C4-2B (cell line): Measurements from ENCODE around the gene VRK1.

Source experiments
- H3K27ac ChIP-seq: fragments of 450-650 bp; 2 replicates; pipeline ENCODE4 v1.5.1; 2017
- CTCF ChIP-seq: fragments of 450-650 bp; conservative IDR thresholded peaks from 2 replicates; pipeline ENCODE4 v1.5.1; 2017; ENCODE audit warnings: mild to moderate bottlenecking
- ZFX ChIP-seq: fragments of 450-650 bp; IDR thresholded peaks from 2 replicates; pipeline ENCODE4 v1.6.1; 2017

Gene VRK1

GRCh38 chr14:96895658-96896271 is 98.6 kb downstream of the VRK1 start:
- no peak for TF ChIP-seq CTCF
- no peak for TF ChIP-seq ZFX
- no peak overlapping the region for H3K27ac ChIP-seq

- no peak for TF ChIP-seq ZFX
- TF ChIP-seq CTCF, result no peak
- H3K27ac ChIP-seq, result no peak overlapping the region
These were observed 100.0 kb downstream of the VRK1 start for GRCh38 chr14:96897184-96897583.

GRCh38 chr14:96901227-96901626 is 104.0 kb downstream of the VRK1 start:
- TF ChIP-seq ZFX (no peak), CTCF (no peak)
- no peak overlapping the region for H3K27ac ChIP-seq

- H3K27ac ChIP-seq, result no peak overlapping the region
- TF ChIP-seq CTCF, result no peak
- TF ChIP-seq ZFX, result no peak
These were observed 104.8 kb downstream of the VRK1 start for GRCh38 chr14:96902004-96902403.

GRCh38 chr14:96903444-96904023 is 106.4 kb downstream of the VRK1 start:
- no peak overlapping the region for H3K27ac ChIP-seq
- TF ChIP-seq CTCF (no peak), ZFX (no peak)

- TF ChIP-seq ZFX, result no peak
- no peak for TF ChIP-seq CTCF
- no peak overlapping the region for H3K27ac ChIP-seq
These were observed 107.0 kb downstream of the VRK1 start for GRCh38 chr14:96904201-96904600.

- TF ChIP-seq ZFX, result no peak
- no peak for TF ChIP-seq CTCF
- no peak overlapping the region for H3K27ac ChIP-seq
These were observed 107.9 kb downstream of the VRK1 start for GRCh38 chr14:96905065-96905464.
